Cardiac septum (tissue), 1 donor: ENCODE results near the gene SLC25A43. TPM values are rescaled to one million over a fixed set of nuclear protein-coding genes. Genes with fewer than 3 reads are reported as not detected.
"Not testable (repeated sequence)": the region's sequence is repeated elsewhere in the genome, so short reads cannot be mapped to it uniquely, and the experiment has no call there.

Experiments used
- DNase-seq: peaks from one replicate; pipeline ENCODE4 v3.0.0-alpha.2; 2020; ENCODE audit warnings: low spot score
- intact Hi-C: fragments of 100-400 bp; cut with DNase I; formaldehyde crosslinking; loops from one replicate; pipeline ENCODE4 v1.14.0; 2022
- total RNA-seq: library from RNA; stranded (reverse); fragmentation: NEBNext Ultra II Directional; extraction: Animal tissue kit (Norgen Biotek cat#: 25700); gene quantifications from one replicate; pipeline ENCODE4 v1.2.1, GENCODE V29; 2021
- donor health status: DM: no; HTN: no; CAD: no.

The SLC25A43 gene
- total RNA-seq, 1 donor from 2014 or later = 2.1 TPM

DNA sequence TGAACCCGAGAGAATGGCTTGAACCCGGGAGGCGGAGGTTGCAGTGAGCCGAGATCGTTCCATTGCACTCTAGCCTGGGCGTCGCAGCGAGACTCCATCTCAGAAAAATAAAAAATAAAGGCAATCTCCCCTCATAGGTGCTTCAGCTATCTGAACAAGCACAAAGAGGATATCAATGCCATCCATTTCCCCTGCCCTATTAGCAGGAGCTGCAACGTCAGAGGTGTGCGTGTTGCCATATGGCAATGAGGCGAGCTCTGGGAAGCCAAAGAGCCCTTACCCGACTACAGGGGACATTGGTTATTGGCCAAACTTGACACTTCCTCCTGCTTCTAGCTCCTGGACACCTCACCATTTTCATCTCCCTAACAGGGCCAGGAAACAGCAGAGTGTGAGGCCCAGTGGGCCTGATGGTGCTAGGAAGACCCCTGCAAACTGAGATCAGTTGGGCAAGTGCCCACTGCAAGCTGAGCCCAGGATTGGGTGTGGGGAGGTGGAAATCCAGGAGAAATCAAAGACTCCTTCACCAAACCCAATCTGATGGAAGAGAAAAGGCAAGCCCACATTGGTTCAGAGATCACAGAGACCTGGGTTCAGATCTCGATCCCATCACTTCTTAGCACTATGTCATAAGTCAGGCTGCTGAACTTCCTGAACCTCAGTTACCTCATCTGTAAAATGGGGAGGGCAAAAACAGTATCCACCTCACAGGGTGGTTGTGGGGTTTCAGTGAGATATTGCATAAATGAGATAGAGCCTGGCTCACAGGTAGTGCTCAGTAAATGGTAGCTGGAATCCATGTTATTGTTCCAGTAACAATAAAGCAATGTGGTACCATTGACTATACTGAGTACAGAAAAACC, 90.3 kb downstream of the SLC25A43 start:
- intact Hi-C loops = no loop called here
- DNase-seq = no peak

DNA sequence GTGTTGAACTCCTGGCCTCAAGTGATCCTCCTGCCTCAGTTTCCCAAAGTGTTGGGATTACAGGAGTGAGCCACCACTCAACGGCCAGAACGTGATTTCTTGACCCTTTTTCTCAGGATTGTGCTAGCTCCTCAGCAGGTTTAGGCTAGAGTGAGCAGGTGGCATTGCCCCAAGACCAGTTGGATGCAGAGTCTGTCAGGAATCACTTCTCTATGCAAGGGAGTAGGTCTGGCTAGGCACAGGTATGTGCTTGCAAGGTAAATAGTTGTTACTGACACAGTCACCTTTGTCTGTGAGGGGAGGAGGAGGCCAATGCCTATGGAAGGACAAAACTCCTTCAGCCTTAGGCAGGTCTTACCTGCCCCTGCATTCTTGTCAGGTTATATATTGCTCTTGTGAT, 93.3 kb downstream of the SLC25A43 start:
- DNase-seq = no peak
- intact Hi-C loops = no loop called here

DNA sequence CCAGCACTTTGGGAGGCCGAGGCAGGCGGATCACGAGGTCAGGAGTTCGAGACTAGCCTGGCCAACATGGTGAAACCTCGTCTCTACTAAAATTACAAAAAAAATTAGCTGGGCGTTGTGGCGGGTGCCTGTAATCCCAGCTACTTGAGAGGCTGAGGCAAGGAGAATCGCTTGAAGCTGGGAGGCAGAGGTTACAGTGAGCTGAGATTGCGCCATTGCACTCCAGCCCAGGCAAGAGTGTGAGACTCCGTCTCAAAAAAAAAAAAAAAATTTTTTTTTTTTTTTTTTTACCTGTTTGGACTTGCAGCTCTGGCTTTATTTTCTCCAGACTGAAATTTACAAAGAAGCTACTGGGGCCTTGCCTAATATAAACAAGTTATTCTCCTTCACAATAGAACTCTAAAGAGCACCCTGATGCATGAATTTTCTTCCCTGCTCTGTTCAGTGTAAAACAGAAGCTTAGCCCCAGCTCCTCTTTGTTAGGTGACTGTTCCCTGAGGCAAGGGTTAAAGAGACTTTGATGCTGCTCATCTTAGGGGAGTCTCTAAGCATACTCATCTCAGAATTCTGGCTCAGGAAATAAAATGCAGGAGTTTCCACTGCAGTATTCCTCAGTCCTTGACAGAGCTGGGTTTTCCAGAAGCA, 94.8 kb downstream of the SLC25A43 start:
- DNase-seq, intact Hi-C loops: not testable (repeated sequence)

DNA sequence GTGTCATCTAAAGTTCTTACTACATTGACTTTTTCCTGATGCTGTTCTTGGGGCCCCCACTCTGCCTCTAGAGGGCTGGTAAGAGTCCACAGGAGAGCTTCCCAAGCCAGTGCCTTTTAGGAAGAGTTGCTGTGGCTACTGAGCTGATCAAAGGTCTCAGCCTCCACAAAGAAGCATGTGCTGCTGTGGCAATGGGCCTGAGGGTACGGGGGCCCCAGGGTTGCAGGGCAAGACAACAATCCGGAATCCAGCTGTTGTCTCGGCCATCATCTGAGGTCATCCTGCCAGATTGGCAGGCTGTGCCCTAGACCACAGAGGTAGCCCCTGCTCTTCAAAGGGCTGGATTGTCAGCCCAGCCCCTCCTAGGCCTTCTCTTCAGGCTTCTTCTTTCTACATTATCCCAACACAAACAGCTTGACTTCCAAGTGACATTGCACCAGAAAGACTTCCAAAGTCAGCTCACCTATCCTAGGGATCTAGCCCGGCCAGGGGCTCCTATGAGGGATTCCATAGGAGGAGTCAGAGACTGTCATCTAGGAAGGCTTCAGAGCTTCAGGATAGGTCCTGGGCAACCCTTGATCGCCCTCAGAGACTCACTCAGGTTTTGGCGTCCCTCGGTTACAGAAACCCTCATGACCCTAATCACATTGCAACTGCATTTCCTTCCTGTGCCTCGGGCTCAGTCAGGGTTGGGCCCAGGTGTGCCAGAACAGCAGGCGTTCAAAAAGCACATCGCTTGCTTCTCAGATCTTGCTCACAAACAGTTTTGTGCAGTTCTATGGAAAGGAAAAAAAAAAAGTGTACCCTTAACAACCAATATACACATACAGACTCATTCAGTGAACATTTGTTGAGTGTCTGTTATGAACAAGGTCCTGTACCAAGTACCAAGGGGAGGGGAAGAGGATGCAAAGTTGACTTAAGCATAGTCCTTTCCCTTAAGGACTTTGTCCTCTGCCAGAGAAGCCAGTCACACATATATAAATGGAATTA, 96.9 kb downstream of the SLC25A43 start:
- no peak for DNase-seq
- intact Hi-C loops = no loop called here

DNA sequence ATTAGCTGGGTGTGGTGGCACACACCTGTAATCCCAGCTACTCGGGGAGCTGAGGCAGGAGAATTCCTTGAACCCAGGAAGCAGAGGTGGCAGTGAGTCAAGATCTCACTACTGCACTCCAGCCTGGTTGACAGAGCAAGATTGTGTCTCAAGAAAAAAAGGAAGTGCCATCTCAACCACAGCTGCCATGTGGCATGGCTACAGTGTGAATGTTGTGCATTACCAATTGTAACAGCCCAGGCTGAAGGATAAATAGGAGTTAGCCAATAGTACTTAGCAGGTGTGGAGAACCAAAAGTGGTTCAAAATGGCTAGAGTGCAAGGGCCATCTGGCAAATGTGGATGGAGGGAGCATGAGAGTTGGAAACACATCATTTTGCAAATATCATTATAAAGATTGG, 98.0 kb downstream of the SLC25A43 start:
- DNase-seq = no peak
- intact Hi-C loops = no loop called here

DNA sequence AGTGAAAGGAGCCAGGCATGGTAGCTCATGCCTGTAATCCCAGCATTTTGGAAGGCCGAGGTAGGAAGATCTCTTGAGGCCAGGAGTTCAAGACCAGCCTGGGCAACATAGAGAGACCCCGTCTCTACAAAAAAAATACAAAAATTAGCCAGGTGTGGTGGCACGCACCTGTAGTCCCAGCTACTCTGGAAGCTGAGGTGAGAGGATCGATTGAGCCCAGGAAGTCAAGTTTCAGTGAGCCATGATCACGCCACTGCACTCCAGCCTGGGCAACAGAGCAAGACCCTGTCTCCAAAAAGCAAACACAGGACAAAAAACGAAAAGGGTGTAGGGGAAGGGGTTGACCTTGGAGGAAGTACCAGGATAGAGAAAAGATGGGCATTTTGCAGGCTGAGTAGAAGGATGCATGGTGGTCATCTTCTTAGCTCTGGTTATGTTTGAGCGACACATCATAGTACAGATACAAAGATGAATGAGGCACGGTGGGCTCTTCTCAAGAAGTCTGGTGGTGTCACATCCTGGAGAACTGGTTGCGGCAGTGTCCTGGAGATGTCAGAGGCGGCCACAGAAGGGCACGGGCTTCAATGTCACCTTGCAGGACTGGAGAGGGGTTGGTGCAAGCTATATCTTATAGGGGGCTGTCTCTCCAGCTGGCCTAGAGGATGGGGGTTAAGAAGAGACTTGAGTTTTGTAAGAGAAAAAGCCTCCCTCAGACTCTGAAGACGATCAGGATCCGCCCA, 101.1 kb downstream of the SLC25A43 start:
- DNase-seq = no peak
- intact Hi-C loops = no loop called here

DNA sequence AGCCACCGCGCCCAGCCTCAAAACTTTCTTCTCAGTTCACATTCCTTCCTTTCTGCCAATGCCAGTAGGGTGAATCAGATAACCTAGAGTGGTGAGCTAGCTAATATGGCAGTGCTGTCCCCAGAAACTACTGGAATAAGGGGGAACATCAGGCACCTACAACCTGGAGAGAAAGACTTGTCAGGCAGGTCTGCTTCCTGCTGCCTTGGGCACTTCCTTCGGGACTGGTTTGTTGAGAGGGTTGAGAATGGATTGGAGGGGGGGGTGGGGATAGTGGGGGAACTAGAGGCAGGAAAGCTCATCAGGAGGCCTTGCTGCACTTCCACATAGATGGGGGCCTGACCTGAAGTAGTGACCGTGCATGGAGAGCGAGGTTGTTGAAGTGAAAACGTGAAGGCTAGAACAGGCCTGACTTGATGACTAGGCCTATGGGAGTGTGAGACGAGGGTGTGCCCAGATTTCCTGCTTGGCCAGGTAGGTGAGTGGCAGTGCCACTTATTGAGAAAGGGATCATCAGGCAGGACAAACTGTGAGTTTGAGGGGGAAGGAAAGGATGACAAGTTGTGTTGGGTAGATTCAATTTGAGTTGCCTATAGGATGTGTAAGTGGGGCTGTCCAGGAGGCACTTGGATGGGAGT, 102.5 kb downstream of the SLC25A43 start:
- DNase-seq = no peak
- intact Hi-C loops = no loop called here

DNA sequence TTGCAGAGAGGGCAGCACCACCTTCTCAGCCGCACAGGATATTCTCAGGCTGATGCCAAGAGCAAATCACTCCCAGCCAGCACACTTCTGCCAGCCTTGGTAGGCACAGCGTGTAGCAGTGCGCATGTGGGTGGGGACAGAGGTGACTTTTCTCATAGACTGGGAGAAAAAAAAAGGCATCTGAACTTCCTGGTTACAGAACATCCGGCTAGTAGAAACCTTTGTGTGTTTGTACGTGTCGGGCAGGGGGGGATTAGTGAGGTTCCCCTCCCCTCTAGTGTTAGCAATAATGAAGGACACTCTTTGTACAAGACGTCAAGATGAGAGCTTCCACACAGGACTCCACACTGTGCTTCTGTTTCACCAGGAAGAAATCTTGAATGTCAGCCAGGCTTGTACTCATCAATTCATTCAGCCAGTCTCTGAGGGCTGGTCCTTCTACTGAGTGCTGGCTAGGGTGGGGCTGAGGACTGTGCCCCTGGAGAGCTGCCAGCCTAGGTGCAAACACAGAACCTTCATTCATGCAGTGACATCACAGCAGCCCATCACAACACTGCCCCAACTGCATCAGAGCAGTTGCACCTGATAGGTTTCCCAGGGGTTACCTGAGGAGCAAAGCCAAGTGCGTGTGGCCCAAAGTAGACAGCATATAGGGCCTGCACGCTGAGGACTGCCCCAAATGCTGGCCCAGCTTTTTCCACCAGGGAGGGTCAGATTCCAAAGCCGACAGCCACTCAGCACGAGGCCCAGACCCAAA, 103.8 kb downstream of the SLC25A43 start:
- DNase-seq = no peak
- intact Hi-C loops = no loop called here

DNA sequence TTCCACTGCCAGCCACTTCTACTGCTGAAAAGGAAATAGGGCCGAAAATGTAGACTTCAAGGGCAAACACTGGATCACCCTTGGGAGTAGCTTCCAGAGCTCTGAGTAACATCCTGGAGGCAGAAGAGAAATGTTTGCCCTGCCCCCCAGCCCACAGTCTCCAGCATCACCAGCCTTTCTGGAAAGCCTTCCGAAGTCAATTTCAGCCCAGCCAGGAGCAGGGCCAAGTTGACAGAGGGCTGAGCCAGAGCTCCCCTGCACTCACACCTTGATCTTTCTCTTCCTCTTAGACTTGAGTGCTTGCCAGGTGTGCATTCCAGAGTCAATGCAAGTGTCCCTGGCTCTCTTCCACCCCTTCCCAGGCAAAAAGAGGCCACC, 104.3 kb downstream of the SLC25A43 start:
- no peak for DNase-seq
- intact Hi-C loops = no loop called here

Other genes with a start within 250 kb of the SLC25A43 start
- gene PGRMC1, start 163.1 kb upstream of the SLC25A43 start, total RNA-seq = 16.5 TPM
- 251 TPM for gene SLC25A5, start 69.1 kb downstream of the SLC25A43 start, total RNA-seq
- gene STEEP1, start 166.1 kb downstream of the SLC25A43 start, total RNA-seq = 17.8 TPM
- gene UBE2A, start 175.2 kb downstream of the SLC25A43 start, total RNA-seq = 59.4 TPM
- gene NKRF, start 207.1 kb downstream of the SLC25A43 start, total RNA-seq = 5.3 TPM